ENCODE measurements around the gene FBXL22. TPM values are rescaled to one million over a fixed set of nuclear protein-coding genes. Genes with fewer than 3 reads are reported as not detected.

The FBXL22 gene
- total RNA-seq, 1 experiment from 2014 or later = 0.49 TPM

GRCh38 chr15:63605036-63605435 is 7.8 kb downstream of the FBXL22 start:
- no peak overlapping the region for H3K4me2 ChIP-seq (ENCODE audit: low read length)
- H3K4me1 ChIP-seq (ENCODE audit: control insufficient read depth in 1 of 2, insufficient read depth in 2 of 2, low read length in 2 of 2) = peaks cover 3 to 16% of the 10 kb centered on the region in 2 experiments; a peak in 3 of 4 replicates
- RAD21 ChIA-PET (ENCODE audit: low non-redundant PET in 1 of 2, low total read pairs in 2 of 2, uncharacterized antibody in 2 of 2, unreplicated experiment in 2 of 2) = no interaction called here
- no peak overlapping the region for H3K27ac ChIP-seq (ENCODE audit: low read depth, low read length)
- no peaks in the 10 kb centered on the region for H4K20me1 ChIP-seq (ENCODE audit: insufficient read depth)
- H3K79me2 ChIP-seq (ENCODE audit: insufficient read depth, low read length) = no peaks in the 10 kb centered on the region
- H3K27me3 ChIP-seq (ENCODE audit: insufficient read depth, low read length) = no peaks in the 10 kb centered on the region
- H3K4me3 ChIP-seq (replicated peaks in 1 of 2; ENCODE audit: low read depth in 1 of 2, low read length in 2 of 2) = no peak overlapping the region
- no peaks in the 10 kb centered on the region for H3K9me2 ChIP-seq (ENCODE audit: insufficient read depth)
- no peak overlapping the region for H2AFZ ChIP-seq (ENCODE audit: low read depth, low read length, poor library complexity, severe bottlenecking)
- DNase-seq (ENCODE audit: low read depth, low spot score) = no peak
- no peak overlapping the region for H3K9ac ChIP-seq (ENCODE audit: low read length)
- H3K9me3 ChIP-seq (ENCODE audit: control insufficient read depth in 1 of 2, insufficient read depth in 1 of 2, low read depth in 1 of 2, low read length in 2 of 2) = no peaks in the 10 kb centered on the region
- no peak for TF ChIP-seq SP1 (IDR thresholded peaks at IDR 0.05; ENCODE audit: low read depth)
- TF ChIP-seq YY1 (IDR thresholded peaks at IDR 0.05; ENCODE audit: extremely low read depth, insufficient replicate concordance, low read depth, low read length) = no peak
- TF ChIP-seq SRF (IDR thresholded peaks at IDR 0.05; ENCODE audit: low read depth) = no peak
- TF ChIP-seq POLR2AphosphoS5 (IDR thresholded peaks at IDR 0.05; ENCODE audit: low read depth, low read length) = no peak
- no peak for TF ChIP-seq REST (IDR thresholded peaks at IDR 0.05; ENCODE audit: low read depth)
- no peak for TF ChIP-seq ELF1 (IDR thresholded peaks at IDR 0.05; ENCODE audit: borderline replicate concordance, low read depth)
- TF ChIP-seq ATF3 (IDR thresholded peaks at IDR 0.05) = no peak
- no peak for TF ChIP-seq ZBTB33 (IDR thresholded peaks at IDR 0.05; ENCODE audit: extremely low read depth, insufficient replicate concordance, low read length)
- POLR2A ChIA-PET = no interaction called here
- no TSS peak for BruUV-seq (replicated peaks)
- no peaks in the 10 kb centered on the region for H3K36me3 ChIP-seq (ENCODE audit: control insufficient read depth in 1 of 2, insufficient read depth in 2 of 2, low read length in 2 of 2)
- CTCF ChIA-PET = no interaction called here
- no peak for ATAC-seq
- intact Hi-C loops (cut with micrococcal nuclease) = no loop called here

Measured in HCT116 (cell line).